Liver (tissue), 9 donors: ENCODE results near the gene ESRRA. TPM values are rescaled to one million over a fixed set of nuclear protein-coding genes. Genes with fewer than 3 reads are reported as not detected.

Experiments used
- DNase-seq: peaks from one replicate; pipeline ENCODE4 v3.0.0-alpha.2; 2017; ENCODE audit warnings: low spot score
- H3K27ac ChIP-seq, 2 donors: one replicate each; pipeline ENCODE4 v1.7.0; 2013; ENCODE audit warnings: inconsistent platforms in 2 of 2, low read length in 2 of 2, control low read depth in 1 of 2, low read depth in 1 of 2, mild to moderate bottlenecking in 1 of 2
- H3K27me3 ChIP-seq, 4 donors: one replicate each; pipeline versions ENCODE4 v1.6.1 to v1.7.0; 2013; ENCODE audit warnings: low read length in 3 of 4, inconsistent platforms in 1 of 4, mild to moderate bottlenecking in 1 of 4, moderate library complexity in 1 of 4; ENCODE audit not compliant: control insufficient read depth in 4 of 4, insufficient read depth in 4 of 4
- H3K36me3 ChIP-seq, 4 donors: one replicate each; pipeline versions ENCODE4 v1.6.1 to v1.7.0; 2013; ENCODE audit warnings: low read length in 3 of 4, mild to moderate bottlenecking in 3 of 4, low read depth in 1 of 4, moderate library complexity in 1 of 4; ENCODE audit not compliant: control insufficient read depth in 4 of 4, insufficient read depth in 3 of 4
- H3K4me1 ChIP-seq, 4 donors: one replicate each; pipeline versions ENCODE4 v1.6.1 to v1.7.0; 2013; ENCODE audit warnings: low read length in 3 of 4, mild to moderate bottlenecking in 3 of 4, moderate library complexity in 1 of 4; ENCODE audit not compliant: control insufficient read depth in 4 of 4, insufficient read depth in 4 of 4
- H3K4me3 ChIP-seq, 3 donors: one replicate each; pipeline versions ENCODE4 v1.6.1 to v1.7.0; 2013; ENCODE audit warnings: low read length in 3 of 3, control low read depth in 1 of 3, low read depth in 1 of 3, mild to moderate bottlenecking in 1 of 3
- H3K9ac ChIP-seq, 2 donors: one replicate each; pipeline ENCODE4 v1.7.0; 2013; ENCODE audit warnings: low read length in 2 of 2, mild to moderate bottlenecking in 2 of 2, moderate library complexity in 2 of 2, control low read depth in 1 of 2, low read depth in 1 of 2
- H3K9me3 ChIP-seq, 4 donors: one replicate each; pipeline versions ENCODE4 v1.6.1 to v1.7.0; 2013; ENCODE audit warnings: low read length in 3 of 4; ENCODE audit not compliant: control insufficient read depth in 4 of 4
- CTCF ChIP-seq: fragments of 150-350 bp; IDR thresholded peaks from 2 replicates; pipeline ENCODE4 v1.5.1; 2017; ENCODE audit warnings: improper control_type of control experiment, low read depth, low read length; ENCODE audit not compliant: missing input control
- EGR1 ChIP-seq, 2 donors: IDR thresholded peaks; 2 replicates each; pipeline ENCODE4 v1.6.1; 2016 to 2018; ENCODE audit warnings: antibody characterized with exemption in 2 of 2, low read depth in 2 of 2
- FOXA1 ChIP-seq: IDR thresholded peaks from 2 replicates; pipeline ENCODE4 v1.6.1; 2016; ENCODE audit warnings: antibody characterized with exemption
- GABPA ChIP-seq, 2 donors: IDR thresholded peaks in 1 of 2; conservative IDR thresholded peaks in 1 of 2; 2 replicates each; pipeline ENCODE4 v1.6.1; 2016; ENCODE audit warnings: antibody characterized with exemption in 2 of 2, mild to moderate bottlenecking in 1 of 2, moderate library complexity in 1 of 2
- HNF4G ChIP-seq: IDR thresholded peaks from 2 replicates; pipeline ENCODE4 v1.6.1; 2016; ENCODE audit warnings: antibody characterized with exemption
- JUND ChIP-seq, 2 donors: IDR thresholded peaks; 2 replicates each; pipeline ENCODE4 v1.6.1; 2016; ENCODE audit warnings: antibody characterized with exemption in 2 of 2
- MAX ChIP-seq: IDR thresholded peaks from 2 replicates; pipeline ENCODE4 v1.6.1; 2016; ENCODE audit warnings: antibody characterized with exemption
- RAD21 ChIP-seq, 2 donors: IDR thresholded peaks; 2 replicates each; pipeline ENCODE4 v1.6.1; 2016; ENCODE audit warnings: antibody characterized with exemption in 2 of 2, mild to moderate bottlenecking in 2 of 2
- TAF1 ChIP-seq: conservative IDR thresholded peaks from 2 replicates; pipeline ENCODE4 v1.6.1; 2016; ENCODE audit warnings: antibody characterized with exemption, mild to moderate bottlenecking
- YY1 ChIP-seq: IDR thresholded peaks from 2 replicates; pipeline ENCODE4 v1.6.1; 2016; ENCODE audit warnings: antibody characterized with exemption, mild to moderate bottlenecking
- ZBTB33 ChIP-seq: IDR thresholded peaks from 2 replicates; pipeline ENCODE4 v1.6.1; 2016; ENCODE audit warnings: antibody characterized with exemption
- WGBS: extraction: QIAGEN DNeasy Blood & Tissue Kit; methylation state at CpG from one replicate; pipeline ENCODE4 v1.1.7; 2013; 5-methylcytosine and 5-hydroxymethylcytosine counted together
- polyA plus RNA-seq, 2 donors: library from polyadenylated mRNA; stranded (reverse) in 1 of 2; unstranded in 1 of 2; fragments of 200-250 nt in 1 of 2; fragments of >200 nt in 1 of 2; fragmentation: Nextera tagmentation in 1 of 2; extraction: Ambion mirVana in 1 of 2; gene quantifications; one replicate each; pipeline versions ENCODE4 v1.2.1 to v1.2.3, GENCODE V29; 2013 to 2015
- total RNA-seq, 2 donors: library from RNA; depleted of rRNA; stranded (reverse); fragments of >200 nt; gene quantifications; one replicate each; pipeline ENCODE4 v1.2.3, GENCODE V29; 2014
- donor health status: healthy.
- donor health status: healthy.
- donor health status: healthy.
- donor health status: healthy.
- donor health status: healthy.

Gene ESRRA
- total and polyA plus RNA-seq, 4 donors = 13.9 to 64.8 (median 37.5) TPM

GRCh38 chr11:64352099-64352994 lies 47.0 kb downstream of the ESRRA start:
- WGBS = 96% methylated on average over 33 of the region's 33 CpGs
- H3K4me1 ChIP-seq = peaks cover 0 to 17% (median 9%) of the 10 kb centered on the region in 4 donors
- no peak overlapping the region for H3K9ac ChIP-seq
- H3K27ac ChIP-seq = no peak overlapping the region
- H3K36me3 ChIP-seq = no peaks in the 10 kb centered on the region
- H3K27me3 ChIP-seq = no peaks in the 10 kb centered on the region
- H3K4me3 ChIP-seq = no peak overlapping the region
- H3K9me3 ChIP-seq = no peaks in the 10 kb centered on the region
- TF ChIP-seq FOXA1 = no peak
- TF ChIP-seq CTCF = no peak
- no peak for TF ChIP-seq TAF1
- TF ChIP-seq RAD21 (IDR thresholded peaks at IDR 0.05) = no peak
- no peak for TF ChIP-seq MAX
- no peak for TF ChIP-seq HNF4G
- no peak for DNase-seq

GRCh38 chr11:64352995-64353714 lies 47.8 kb downstream of the ESRRA start:
- TF ChIP-seq GABPA (IDR thresholded peaks at IDR 0.05 in 1 of 2, conservative IDR thresholded peaks at IDR 0.05 in 1 of 2) (no peak), ZBTB33 (no peak), JUND (IDR thresholded peaks at IDR 0.05) (no peak), HNF4G (no peak), YY1 (no peak), EGR1 (IDR thresholded peaks at IDR 0.05; ENCODE audit: low read depth in 2 of 2) (no peak), TAF1 (no peak)
- H3K27ac ChIP-seq = no peak overlapping the region
- H3K27me3 ChIP-seq = no peaks in the 10 kb centered on the region
- 92% methylated on average over 34 of the region's 34 CpGs for WGBS
- no peaks in the 10 kb centered on the region for H3K36me3 ChIP-seq
- no peak overlapping the region for H3K9ac ChIP-seq
- no peaks in the 10 kb centered on the region for H3K9me3 ChIP-seq
- peaks cover under 1 to 20% (median 12%) of the 10 kb centered on the region in 4 donors for H3K4me1 ChIP-seq
- H3K4me3 ChIP-seq = no peak overlapping the region
- no peak for DNase-seq
